HUES6 (cell line): ENCODE measurements around the gene ZNF205.
"Not testable (repeated sequence)": the region's sequence is repeated elsewhere in the genome, so short reads cannot be mapped to it uniquely, and the experiment has no call there.

Experiments used
- H3K27ac ChIP-seq: 2 replicates; pipeline ENCODE4 v1.7.0; 2013; ENCODE audit warnings: low read depth, mild to moderate bottlenecking, low read length, inconsistent platforms
- H3K27me3 ChIP-seq: 2 replicates; pipeline ENCODE4 v1.6.1; 2013; ENCODE audit warnings: low read length; ENCODE audit not compliant: control insufficient read depth, insufficient read depth
- H3K36me3 ChIP-seq: 2 replicates; pipeline ENCODE4 v1.6.1; 2013; ENCODE audit warnings: low read length; ENCODE audit not compliant: control insufficient read depth, insufficient read depth
- H3K4me1 ChIP-seq: 2 replicates; pipeline ENCODE4 v1.6.1; 2013; ENCODE audit warnings: low read length; ENCODE audit not compliant: control insufficient read depth, insufficient read depth
- H3K4me3 ChIP-seq: 2 replicates; pipeline ENCODE4 v1.5.1; 2013; ENCODE audit warnings: low read depth, low read length
- H3K9ac ChIP-seq: one replicate; pipeline ENCODE4 v1.6.1; 2013; ENCODE audit warnings: mild to moderate bottlenecking, low read length
- H3K9me3 ChIP-seq: 2 replicates; pipeline ENCODE4 v1.6.1; 2013; ENCODE audit warnings: low read depth, low read length; ENCODE audit not compliant: control insufficient read depth, insufficient read depth

ZNF205 gene

DNA sequence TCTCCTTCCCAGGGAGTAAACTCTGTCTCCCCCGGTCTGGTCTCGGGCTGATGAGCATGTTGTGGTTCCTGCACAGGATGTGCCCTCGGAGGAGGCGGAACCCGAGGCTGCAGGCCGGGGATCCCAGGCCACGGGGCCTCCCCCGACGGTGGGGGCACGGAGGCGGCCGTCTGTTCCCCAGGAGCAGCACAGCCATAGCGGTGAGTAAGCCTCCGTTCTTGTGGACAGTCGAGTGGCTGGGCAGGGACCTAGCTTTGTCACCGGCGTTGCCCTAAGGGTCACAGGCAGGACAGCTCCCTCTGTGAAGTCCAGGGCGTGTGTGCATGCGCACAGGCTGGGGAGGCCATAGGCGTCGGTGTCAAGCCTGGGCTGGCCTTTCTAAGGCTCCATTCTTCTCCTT lies 26.0 kb downstream of the ZNF205 start:
- peaks cover 29% of the 10 kb centered on the region for H3K36me3 ChIP-seq
- H3K4me3 ChIP-seq: no peak overlapping the region
- H3K9me3 ChIP-seq: no peaks in the 10 kb centered on the region
- H3K4me1 ChIP-seq: peaks cover 5% of the 10 kb centered on the region; the same call in 1 of the 2 replicates
- no peak overlapping the region for H3K9ac ChIP-seq
- no peak overlapping the region for H3K27ac ChIP-seq
- no peaks in the 10 kb centered on the region for H3K27me3 ChIP-seq

DNA sequence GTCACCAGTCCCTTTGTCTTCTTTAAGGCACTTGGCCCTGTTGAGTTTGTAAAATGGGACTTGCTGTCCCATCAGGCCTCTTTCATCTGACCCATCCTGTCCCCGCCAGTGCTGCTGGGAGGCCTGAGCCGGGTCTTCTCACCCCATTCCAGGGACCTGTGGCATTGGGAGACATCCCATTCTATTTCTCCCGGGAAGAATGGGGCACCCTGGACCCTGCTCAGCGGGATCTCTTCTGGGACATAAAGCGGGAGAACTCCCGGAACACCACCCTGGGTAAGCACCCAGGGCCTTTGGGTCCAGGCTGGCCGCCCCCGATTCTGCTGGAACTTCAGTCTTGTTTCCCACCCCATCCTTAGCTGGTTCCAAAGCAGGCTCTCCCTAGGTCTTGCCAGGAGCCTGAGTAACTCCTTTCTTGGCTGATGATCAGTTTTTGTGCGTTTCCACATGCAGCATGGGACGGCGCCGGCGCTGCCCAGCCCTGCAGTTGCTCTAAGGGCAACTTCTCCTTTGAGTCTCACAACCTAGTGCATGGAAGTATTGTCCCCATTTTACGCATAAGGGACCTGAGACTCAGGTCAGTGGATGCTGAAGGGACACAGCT lies 26.5 kb downstream of the ZNF205 start:
- Histone ChIP-seq H3K9me3 (no peaks in the 10 kb centered on the region), H3K4me3 (no peak overlapping the region), H3K9ac (no peak overlapping the region), H3K4me1 (0 out of 2 replicates have a peak, but pooled peaks cover 3% of the 10 kb centered on the region), H3K36me3 (peaks cover 29% of the 10 kb centered on the region), H3K27ac (no peak overlapping the region), H3K27me3 (no peaks in the 10 kb centered on the region)

DNA sequence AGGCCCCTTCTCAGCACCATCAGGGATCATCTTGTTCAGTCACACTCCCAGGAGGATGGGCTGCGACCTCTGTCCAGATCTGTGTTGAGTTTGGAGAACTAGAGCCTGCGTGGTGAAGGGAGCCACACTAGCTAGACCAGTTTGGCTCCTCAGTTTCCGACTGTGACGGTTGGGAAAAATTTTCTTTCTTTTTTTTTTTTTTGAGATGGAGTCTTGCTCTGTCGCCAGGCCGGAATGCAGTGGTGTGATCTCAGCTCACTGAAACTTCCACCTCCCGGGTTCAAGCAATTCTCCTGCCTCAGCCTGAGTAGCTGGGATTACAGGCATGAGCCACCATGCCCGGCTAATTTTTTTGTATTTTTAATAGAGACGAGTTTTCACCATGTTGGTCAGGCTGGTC lies 27.2 kb downstream of the ZNF205 start:
- H3K4me3 ChIP-seq, H3K27ac ChIP-seq, H3K27me3 ChIP-seq, H3K4me1 ChIP-seq, H3K9ac ChIP-seq, H3K9me3 ChIP-seq: not testable (repeated sequence)
- H3K36me3 ChIP-seq: peaks cover 29% of the 10 kb centered on the region

DNA sequence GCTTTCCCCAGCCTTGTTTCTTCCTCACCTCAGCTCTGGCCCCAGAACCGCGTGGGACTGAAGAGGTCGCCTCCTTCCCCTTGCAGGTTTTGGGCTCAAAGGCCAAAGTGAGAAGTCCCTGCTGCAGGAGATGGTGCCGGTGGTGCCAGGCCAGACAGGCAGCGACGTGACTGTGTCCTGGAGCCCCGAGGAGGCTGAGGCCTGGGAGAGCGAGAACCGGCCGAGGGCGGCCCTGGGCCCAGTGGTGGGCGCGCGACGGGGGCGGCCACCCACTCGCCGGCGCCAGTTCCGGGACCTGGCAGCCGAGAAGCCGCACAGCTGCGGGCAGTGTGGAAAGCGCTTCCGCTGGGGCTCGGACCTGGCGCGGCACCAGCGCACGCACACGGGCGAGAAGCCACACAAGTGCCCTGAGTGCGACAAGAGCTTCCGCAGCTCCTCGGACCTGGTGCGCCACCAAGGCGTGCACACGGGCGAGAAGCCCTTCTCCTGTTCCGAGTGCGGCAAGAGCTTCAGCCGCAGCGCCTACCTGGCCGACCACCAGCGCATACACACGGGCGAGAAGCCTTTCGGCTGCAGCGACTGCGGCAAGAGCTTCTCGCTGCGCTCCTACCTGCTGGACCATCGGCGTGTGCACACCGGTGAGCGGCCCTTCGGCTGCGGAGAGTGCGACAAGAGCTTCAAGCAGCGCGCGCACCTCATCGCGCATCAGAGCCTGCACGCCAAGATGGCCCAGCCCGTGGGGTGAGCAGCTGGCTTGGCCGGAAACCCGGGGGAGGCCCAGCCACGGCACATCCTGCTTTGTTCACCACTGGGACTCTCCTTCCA lies 28.4 kb downstream of the ZNF205 start:
- Histone ChIP-seq H3K27me3 (no peaks in the 10 kb centered on the region), H3K36me3 (peaks cover 29% of the 10 kb centered on the region), H3K9ac (no peak overlapping the region), H3K4me1 (0 out of 2 replicates have a peak, but pooled peaks cover 3% of the 10 kb centered on the region), H3K27ac (no peak overlapping the region), H3K9me3 (no peaks in the 10 kb centered on the region), H3K4me3 (no peak overlapping the region)

DNA sequence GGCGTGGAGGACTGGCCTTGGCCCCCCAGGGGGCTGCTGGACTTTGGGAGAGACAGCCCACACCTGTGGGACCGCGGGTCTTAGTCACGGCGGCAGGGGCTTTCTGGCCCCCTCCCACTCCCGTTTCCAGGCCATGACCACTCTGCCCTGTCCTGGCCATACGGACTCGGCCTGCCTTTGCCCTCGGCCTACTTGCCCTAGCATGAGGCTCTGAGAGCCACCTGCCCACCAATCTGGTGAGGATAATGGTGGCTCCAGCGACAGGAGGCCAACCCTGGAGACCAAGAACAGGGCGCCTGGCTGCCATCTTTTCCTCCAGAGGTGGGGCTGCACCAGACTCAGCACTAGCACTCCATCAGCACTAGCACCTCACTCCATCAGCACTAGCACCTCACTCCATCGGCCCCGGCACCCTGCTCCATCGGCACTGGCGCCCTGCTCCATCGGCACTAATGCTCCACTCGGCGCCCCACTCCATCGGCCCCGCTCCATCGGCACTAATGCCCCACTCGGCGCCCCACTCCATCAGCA lies 29.5 kb downstream of the ZNF205 start:
- Histone ChIP-seq H3K4me1 (no peaks in the 10 kb centered on the region), H3K27ac (no peak overlapping the region), H3K4me3 (no peak overlapping the region), H3K36me3 (peaks cover 29% of the 10 kb centered on the region), H3K9ac (no peak overlapping the region), H3K9me3 (no peaks in the 10 kb centered on the region), H3K27me3 (no peaks in the 10 kb centered on the region)

DNA sequence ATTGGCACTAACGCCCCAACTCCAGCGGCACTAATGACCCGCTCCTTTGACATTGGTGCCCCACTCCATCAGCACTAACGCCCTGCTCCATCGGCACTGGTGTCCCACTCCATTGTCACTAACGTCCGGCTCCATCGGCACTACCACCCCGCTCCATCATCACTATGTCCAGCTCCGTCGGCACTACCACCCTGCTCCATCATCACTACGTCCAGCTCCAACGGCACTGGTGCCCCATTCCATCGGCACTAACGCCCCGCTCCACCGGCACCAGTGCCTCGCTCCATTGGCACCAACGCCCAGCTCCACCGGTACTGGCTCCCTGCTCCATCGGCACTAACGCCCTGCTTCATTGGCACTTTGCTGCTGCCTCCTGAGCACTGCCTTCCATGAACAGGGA lies 29.9 kb downstream of the ZNF205 start:
- Histone ChIP-seq H3K4me1 (no peaks in the 10 kb centered on the region), H3K4me3 (no peak overlapping the region), H3K27ac (no peak overlapping the region), H3K36me3 (peaks cover 29% of the 10 kb centered on the region), H3K27me3 (no peaks in the 10 kb centered on the region), H3K9ac (no peak overlapping the region), H3K9me3 (no peaks in the 10 kb centered on the region)

DNA sequence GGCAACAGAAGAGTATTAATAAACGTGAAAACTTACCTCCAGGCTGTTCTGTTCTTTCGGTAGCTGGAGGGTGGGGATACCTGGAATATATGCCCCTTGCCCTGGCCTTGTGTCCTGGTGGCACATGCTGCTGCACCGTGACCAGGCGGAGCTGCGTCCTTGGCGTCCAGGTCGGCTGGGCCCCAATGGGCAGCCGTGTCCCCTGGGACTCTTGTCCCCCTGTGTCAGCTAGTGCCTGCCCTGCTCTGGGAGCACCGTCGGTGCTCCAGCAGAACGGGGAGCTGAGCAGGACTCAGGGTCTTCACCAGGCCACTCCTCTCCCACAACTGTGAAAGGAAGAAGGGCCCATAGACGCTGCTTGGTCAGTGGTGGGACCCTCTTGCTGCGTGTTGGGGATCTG lies 30.4 kb downstream of the ZNF205 start:
- no peak overlapping the region for H3K4me3 ChIP-seq
- H3K9me3 ChIP-seq: no peaks in the 10 kb centered on the region
- H3K9ac ChIP-seq: no peak overlapping the region
- no peaks in the 10 kb centered on the region for H3K4me1 ChIP-seq
- peaks cover 29% of the 10 kb centered on the region for H3K36me3 ChIP-seq
- H3K27ac ChIP-seq: no peak overlapping the region
- 0 out of 2 replicates have a peak, but pooled peaks cover under 1% of the 10 kb centered on the region for H3K27me3 ChIP-seq

DNA sequence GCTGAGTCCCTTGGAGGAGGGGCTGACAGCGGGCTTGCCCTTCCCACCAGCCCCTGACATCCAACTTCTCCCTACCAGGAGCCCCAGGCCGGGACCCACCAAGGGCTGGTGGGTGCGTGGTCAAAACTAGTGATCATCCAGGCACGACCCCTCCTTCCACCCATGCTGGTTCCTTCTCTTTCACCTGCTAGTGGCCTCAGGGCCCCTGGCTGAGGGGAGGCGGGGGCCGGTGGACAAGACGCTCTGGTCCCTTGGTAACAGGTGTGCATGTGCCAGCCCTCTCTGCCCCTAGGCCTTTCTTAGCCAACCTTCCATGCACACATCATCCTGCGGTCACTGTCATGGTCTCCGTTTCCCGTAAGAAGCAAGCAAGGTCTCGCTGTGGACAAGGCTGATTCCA lies 30.8 kb downstream of the ZNF205 start:
- no peak overlapping the region for H3K9ac ChIP-seq
- no peaks in the 10 kb centered on the region for H3K4me1 ChIP-seq
- H3K27ac ChIP-seq: no peak overlapping the region
- no peak overlapping the region for H3K4me3 ChIP-seq
- H3K27me3 ChIP-seq: peaks cover 5% of the 10 kb centered on the region
- H3K9me3 ChIP-seq: no peaks in the 10 kb centered on the region
- peaks cover 29% of the 10 kb centered on the region for H3K36me3 ChIP-seq

DNA sequence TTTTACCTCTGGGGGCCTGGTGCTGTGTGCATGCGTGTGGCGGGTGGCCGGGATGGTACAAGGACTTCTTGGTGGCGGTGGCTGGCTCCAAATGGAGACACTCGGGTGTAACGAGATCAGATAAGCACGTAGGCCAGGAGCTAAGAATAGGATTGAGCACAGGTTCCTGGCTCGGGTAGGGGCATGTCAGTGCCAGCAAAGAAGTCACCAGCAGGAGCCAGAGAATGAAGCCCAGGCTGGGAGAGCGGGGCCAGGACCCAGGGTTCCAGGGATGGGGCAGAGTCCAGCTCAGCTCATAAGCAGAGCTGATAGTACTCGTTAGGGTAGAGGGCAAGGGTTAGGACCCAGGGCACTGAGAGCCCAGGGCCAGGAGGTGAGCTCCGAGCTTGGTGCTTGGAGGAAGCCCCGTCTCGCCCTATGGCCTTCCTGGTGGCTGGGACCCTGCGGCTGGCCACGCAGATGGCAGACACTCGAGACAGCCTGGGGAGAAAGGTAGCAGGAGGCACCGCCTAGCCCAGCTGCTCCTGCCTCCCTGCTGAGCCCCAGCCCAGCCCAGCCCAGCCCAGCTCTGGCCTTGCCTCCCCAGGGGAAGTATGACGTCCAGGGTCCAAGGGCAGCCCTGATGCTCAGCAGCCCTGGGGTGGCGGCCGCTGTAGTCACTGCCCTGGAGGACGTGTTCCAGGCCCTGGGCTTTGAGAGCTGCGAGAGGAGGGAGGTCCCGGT lies 31.4 kb downstream of the ZNF205 start:
- H3K27me3 ChIP-seq: peaks cover 10% of the 10 kb centered on the region
- no peak overlapping the region for H3K27ac ChIP-seq
- no peak overlapping the region for H3K4me3 ChIP-seq
- H3K4me1 ChIP-seq: no peaks in the 10 kb centered on the region
- no peak overlapping the region for H3K9ac ChIP-seq
- H3K36me3 ChIP-seq: peaks cover 24% of the 10 kb centered on the region
- H3K9me3 ChIP-seq: no peaks in the 10 kb centered on the region

DNA sequence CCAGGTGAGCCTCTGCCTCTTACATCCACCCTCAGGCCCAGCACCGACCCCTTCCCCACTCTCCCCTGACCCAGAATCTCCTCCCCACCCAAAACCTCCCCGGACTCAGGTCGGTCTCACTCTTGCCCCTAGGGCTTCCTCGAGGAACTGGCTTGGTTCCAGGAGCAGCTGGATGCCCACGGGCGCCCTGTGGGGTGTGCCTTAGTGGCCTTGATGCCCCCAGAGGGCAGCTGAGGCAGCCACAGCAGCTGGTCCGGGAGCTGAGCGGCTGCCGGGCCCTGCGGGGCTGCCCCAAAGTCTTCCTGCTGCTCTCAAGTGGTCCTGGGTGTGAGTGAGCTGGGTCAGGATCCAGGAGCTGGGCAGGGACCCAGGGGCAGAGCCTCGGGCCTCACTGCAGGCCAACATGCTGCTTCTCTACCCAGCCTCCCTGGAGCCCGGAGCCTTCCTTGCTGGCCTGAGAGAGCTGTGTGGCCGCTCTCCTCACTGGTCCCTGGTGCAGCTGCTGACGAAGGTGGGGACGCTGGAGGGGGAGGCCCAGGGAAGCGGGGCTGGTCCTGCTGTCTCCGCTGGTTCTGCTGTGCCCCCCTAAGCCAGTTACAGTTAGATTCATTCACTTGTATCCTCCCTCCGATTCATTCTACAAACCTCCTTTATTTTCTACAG lies 32.1 kb downstream of the ZNF205 start:
- Histone ChIP-seq H3K27ac (no peak overlapping the region), H3K4me1 (peaks cover 5% of the 10 kb centered on the region), H3K9ac (no peak overlapping the region), H3K4me3 (no peak overlapping the region), H3K27me3 (peaks cover 16% of the 10 kb centered on the region), H3K9me3 (no peaks in the 10 kb centered on the region), H3K36me3 (peaks cover 18% of the 10 kb centered on the region)
